Esophagus muscularis mucosa (tissue), 3 donors: ENCODE measurements around the gene TMEM129.

Experiments
- CTCF ChIP-seq, 3 experiments: fragments of 200-600 bp in 2 of 3; fragments of 450-650 bp in 1 of 3; sonication (generic) in 2 of 3; IDR thresholded peaks; one replicate each; pipeline ENCODE4 v1.5.1; 2017 to 2019; ENCODE audit warnings: antibody characterized with exemption in 3 of 3, mild to moderate bottlenecking in 2 of 3, moderate library complexity in 1 of 3
- POLR2A ChIP-seq: fragments of 450-650 bp; IDR thresholded peaks from one replicate; pipeline ENCODE4 v1.6.1; 2017; ENCODE audit warnings: antibody characterized with exemption, moderate library complexity, mild to moderate bottlenecking, low read depth

GRCh38 chr4:1765409-1766072 lies 44.4 kb upstream of the TMEM129 start:
- TF ChIP-seq CTCF (IDR thresholded peaks at IDR 0.05) (no peak), POLR2A (no peak)
